Measurements from ENCODE around the gene C10orf95. TPM values are rescaled to one million over a fixed set of nuclear protein-coding genes. Genes with fewer than 3 reads are reported as not detected.

C10orf95 gene
- total and polyA plus RNA-seq, 2 of the 13 experiments (the other 11 are each of a cell fraction or from before 2014, with no cell fraction given), result 0.05 to 0.07 TPM

- peak in 1 of 2 experiments; percentile 58; a peak in 2 of 4 replicates for TF ChIP-seq POLR2A (IDR thresholded peaks at IDR 0.05; ENCODE audit: insufficient read depth in 1 of 2, low read depth in 2 of 2, low read length in 2 of 2)
- TF ChIP-seq ZNF282 (IDR thresholded peaks at IDR 0.05; ENCODE audit: partially characterized antibody), result no peak
- no peak for TF ChIP-seq ELK4 (CRISPR knock-in tag; IDR thresholded peaks at IDR 0.05; ENCODE audit: borderline replicate concordance)
- TF ChIP-seq ZNF441 (CRISPR knock-in tag; IDR thresholded peaks at IDR 0.05; ENCODE audit: borderline replicate concordance), result peak; percentile 22; the same call in 1 of the 2 replicates
- no peak; the same call in 1 of the 2 replicates for TF ChIP-seq NR2F2 (IDR thresholded peaks at IDR 0.05; ENCODE audit: borderline replicate concordance, low read depth)
- TF ChIP-seq ZNF280B (CRISPR knock-in tag; IDR thresholded peaks at IDR 0.05; ENCODE audit: borderline replicate concordance), result no peak
- no peak for TF ChIP-seq RFX1 (IDR thresholded peaks at IDR 0.05)
- TF ChIP-seq ARNT2 (CRISPR knock-in tag; IDR thresholded peaks at IDR 0.05; ENCODE audit: low read depth), result peak; percentile 66; the same call in 1 of the 2 replicates
- TF ChIP-seq REST (IDR thresholded peaks at IDR 0.05; ENCODE audit: borderline replicate concordance in 1 of 2, low read depth in 1 of 2, low read length in 2 of 2), result peak in 1 of 2 experiments; percentile 35; a peak in 1 of 4 replicates
- TF ChIP-seq MTA1 (CRISPR knock-in tag; IDR thresholded peaks at IDR 0.05; ENCODE audit: borderline replicate concordance), result peak; percentile 14; the same call in 1 of the 2 replicates
- no peak for TF ChIP-seq ZNF550 (CRISPR knock-in tag; IDR thresholded peaks at IDR 0.05; ENCODE audit: borderline replicate concordance)
- TF ChIP-seq KDM3A (CRISPR knock-in tag; IDR thresholded peaks at IDR 0.05; ENCODE audit: low read depth), result no peak
- peak; percentile 97 for TF ChIP-seq ZNF652 (CRISPR knock-in tag; IDR thresholded peaks at IDR 0.05; ENCODE audit: borderline replicate concordance, low read depth)
- TF ChIP-seq HNRNPK (IDR thresholded peaks at IDR 0.05; ENCODE audit: low read depth, low read length, poor library complexity, severe bottlenecking), result peak; percentile 78
- TF ChIP-seq TBL1XR1 (IDR thresholded peaks at IDR 0.05; ENCODE audit: borderline replicate concordance, low read length, partially characterized antibody), result peak; percentile 13
- no peak for TF ChIP-seq SRSF1 (optimal IDR thresholded peaks at IDR 0.05; ENCODE audit: low read depth, low read length)
- TF ChIP-seq PAF1 (CRISPR knock-in tag; IDR thresholded peaks at IDR 0.05), result no peak
- peak; percentile 90; the same call in 1 of the 2 replicates for TF ChIP-seq ZBTB7A (CRISPR knock-in tag; IDR thresholded peaks at IDR 0.05)
- peak; percentile 57; the same call in 1 of the 2 replicates for TF ChIP-seq POLR2G (IDR thresholded peaks at IDR 0.05; ENCODE audit: low read depth, low read length)
- no peak; the same call in 1 of the 2 replicates for TF ChIP-seq GMEB1 (CRISPR knock-in tag; IDR thresholded peaks at IDR 0.05; ENCODE audit: borderline replicate concordance)
- TF ChIP-seq SRY (CRISPR knock-in tag; IDR thresholded peaks at IDR 0.05), result no peak
- 0 out of 2 replicates have a peak, but pooled peaks have one; percentile 34 for TF ChIP-seq MIXL1 (CRISPR knock-in tag; IDR thresholded peaks at IDR 0.05)
Measured at GRCh38 chr10:102434394-102435132, 16.8 kb downstream of the C10orf95 start (continued).
